K562 (cell line): ENCODE data around the gene ARFGEF2. TPM values are rescaled to one million over a fixed set of nuclear protein-coding genes. Genes with fewer than 3 reads are reported as not detected.

Experiments
- C11orf30 ChIP-seq: fragments of 450-650 bp; IDR thresholded peaks from 2 replicates; pipeline ENCODE4 v1.6.1; 2016; ENCODE audit warnings: low read depth, mild to moderate bottlenecking
- DPF2 ChIP-seq: fragments of 450-650 bp; IDR thresholded peaks from 2 replicates; pipeline ENCODE4 v1.6.1; 2016
- ELF1 ChIP-seq: fragments of 200-800 bp; sonication (Bioruptor generic); IDR thresholded peaks from 2 replicates; pipeline ENCODE4 v1.6.1; 2016; ENCODE audit warnings: missing genetic modification characterization, missing compliant biosample characterization
- ETV1 ChIP-seq: fragments of 450-650 bp; conservative IDR thresholded peaks from 2 replicates; pipeline ENCODE4 v1.6.1; 2016; ENCODE audit warnings: missing genetic modification characterization, control low read depth, low read depth, missing compliant biosample characterization
- HCFC1 ChIP-seq: IDR thresholded peaks from 2 replicates; pipeline ENCODE4 v1.6.1; 2012; ENCODE audit warnings: low read depth, low read length, improper control_type of control experiment
- HNRNPL ChIP-seq: fragments of 200-400 bp; formaldehyde crosslinking; IDR thresholded peaks from 2 replicates; pipeline ENCODE4 v1.6.1; 2017; ENCODE audit warnings: low read depth, mild to moderate bottlenecking, low read length
- LCOR ChIP-seq: sonication (generic); formaldehyde crosslinking; IDR thresholded peaks from 2 replicates; pipeline ENCODE4 v1.8.0; 2022; ENCODE audit warnings: mild to moderate bottlenecking, missing genetic modification reagents
- MAZ ChIP-seq, 2 experiments: fragments of 450-650 bp in 1 of 2; sonication (generic) in 1 of 2; formaldehyde crosslinking; IDR thresholded peaks in 1 of 2; conservative IDR thresholded peaks in 1 of 2; 2 replicates each; pipeline versions ENCODE4 v1.4.0 to v1.5.0; 2020; ENCODE audit warnings: mild to moderate bottlenecking in 1 of 2, missing genetic modification reagents in 1 of 2
- NFE2 ChIP-seq: IDR thresholded peaks from 2 replicates; pipeline ENCODE4 v1.6.1; 2014; ENCODE audit warnings: antibody characterized with exemption, low read depth
- RBM25 ChIP-seq: fragments of 200-400 bp; formaldehyde crosslinking; IDR thresholded peaks from 2 replicates; pipeline ENCODE4 v1.6.1; 2018; ENCODE audit warnings: low read length, low read depth, moderate library complexity; ENCODE audit not compliant: severe bottlenecking
- RCOR1 ChIP-seq, 2 experiments: IDR thresholded peaks; 2 replicates each; pipeline ENCODE4 v1.6.1; 2012; ENCODE audit warnings: low read depth in 2 of 2, low read length in 2 of 2, borderline replicate concordance in 1 of 2, improper control_type of control experiment in 1 of 2
- RNF2 ChIP-seq: sonication (generic); IDR thresholded peaks from 2 replicates; pipeline ENCODE4 v1.6.1; 2016
- SNRNP70 ChIP-seq: fragments of 200-400 bp; formaldehyde crosslinking; optimal IDR thresholded peaks from 2 replicates; pipeline ENCODE3; 2017; ENCODE audit warnings: low read depth, low read length
- SP1 ChIP-seq: sonication (generic); formaldehyde crosslinking; IDR thresholded peaks from 2 replicates; pipeline ENCODE4 v1.8.1; 2022; ENCODE audit warnings: mild to moderate bottlenecking, missing genetic modification reagents
- TFAP4 ChIP-seq: sonication (generic); formaldehyde crosslinking; IDR thresholded peaks from 2 replicates; pipeline ENCODE4 v1.8.0; 2022; ENCODE audit warnings: missing genetic modification reagents, mild to moderate bottlenecking, moderate library complexity, borderline replicate concordance
- ZBTB8A ChIP-seq: fragments of 450-650 bp; IDR thresholded peaks from 2 replicates; pipeline ENCODE4 v1.6.1; 2018; ENCODE audit warnings: mild to moderate bottlenecking, moderate library complexity; ENCODE audit not compliant: partially characterized antibody
- ZEB2 ChIP-seq: fragments of 450-650 bp; IDR thresholded peaks from 2 replicates; pipeline ENCODE4 v1.6.1; 2016
- ZNF12 ChIP-seq: sonication (generic); formaldehyde crosslinking; IDR thresholded peaks from 2 replicates; pipeline ENCODE4 v1.4.0; 2020; ENCODE audit warnings: mild to moderate bottlenecking, missing genetic modification reagents
- polyA plus RNA-seq, 8 experiments: library from polyadenylated mRNA; depleted of rRNA in 4 of 8; stranded (reverse) in 5 of 8; unstranded in 3 of 8; fragments of >200 nt; fragmentation: Nextera tagmentation in 2 of 8; fragmentation: Illumina TruSeq in 1 of 8; extraction: Ambion mirVana in 2 of 8; extraction: Trizol in 1 of 8; gene quantifications; 2 replicates each; pipeline versions ENCODE4 v1.2.1 to v1.2.3, GENCODE V29; 2011 to 2014; ENCODE audit warnings: inconsistent platforms in 1 of 8, missing spikeins in 1 of 8
- total RNA-seq, 7 experiments: library from RNA; depleted of rRNA in 6 of 7; stranded (reverse); fragments of >200 nt in 6 of 7; fragmentation: Illumina TruSeq in 2 of 7; extraction: Trizol in 2 of 7; gene quantifications; 2 replicates each; pipeline versions ENCODE4 v1.2.1 to v1.2.3, GENCODE V29; 2011 to 2021; ENCODE audit warnings: low replicate concordance in 1 of 7
- TF ChIP-seq, protein P1 (sequence below): sonication (generic); formaldehyde crosslinking; IDR thresholded peaks from 2 replicates; pipeline ENCODE4 v1.4.0; 2020; ENCODE audit warnings: mild to moderate bottlenecking, missing genetic modification reagents
- TF ChIP-seq, protein P2 (sequence below), 2 experiments: fragments of 250-450 bp in 1 of 2; fragments of 450-650 bp in 1 of 2; sonication (Bioruptor Pico) in 1 of 2; IDR thresholded peaks; 2 replicates each; pipeline versions ENCODE4 v1.6.1 to v1.8.0; 2016 to 2021; ENCODE audit warnings: mild to moderate bottlenecking in 2 of 2, moderate library complexity in 2 of 2, missing compliant biosample characterization in 1 of 2, missing genetic modification characterization in 1 of 2
- TF ChIP-seq, protein P3 (sequence below): fragments of 450-650 bp; conservative IDR thresholded peaks from 2 replicates; pipeline ENCODE4 v1.6.1; 2016; ENCODE audit warnings: missing genetic modification characterization, low read depth, mild to moderate bottlenecking, control low read depth, missing compliant biosample characterization
- TF ChIP-seq, protein P4 (sequence below): fragments of 450-650 bp; formaldehyde crosslinking; IDR thresholded peaks from 2 replicates; pipeline ENCODE4 v1.4.0; 2020; ENCODE audit warnings: mild to moderate bottlenecking, mixed read lengths

ARFGEF2 gene
- total and polyA plus RNA-seq, 9 of the 15 experiments (the other 6 are each of a cell fraction or from before 2014, with no cell fraction given), result 4.2 to 18.8 (median 13.7) TPM

- TF ChIP-seq MAZ (CRISPR knock-in tag; conservative IDR thresholded peaks at IDR 0.05 in 1 of 2, IDR thresholded peaks at IDR 0.05 in 1 of 2) (0 out of 4 replicates have a peak, but pooled peaks of 1 of the 2 experiments have one; percentile 19), SP1 (CRISPR knock-in tag) (peak; percentile 61; the same call in 1 of the 2 replicates), ZEB2 (peak; percentile 72), LCOR (CRISPR knock-in tag) (peak; percentile 82), RCOR1 (IDR thresholded peaks at IDR 0.05; ENCODE audit: borderline replicate concordance in 1 of 2, low read depth in 2 of 2, low read length in 2 of 2) (peak; percentile 98 to 100), DPF2 (peak; percentile 81), ZBTB8A (no peak), SNRNP70 (no peak), ETV1 (tag) (peak; percentile 42; the same call in 1 of the 2 replicates), NFE2 (peak; percentile 85), ZNF12 (CRISPR knock-in tag) (no peak), RBM25 (no peak), HCFC1 (no peak), ELF1 (tag) (0 out of 2 replicates have a peak, but pooled peaks have one; percentile 39), TFAP4 (CRISPR knock-in tag) (peak; percentile 45; the same call in 1 of the 2 replicates), C11orf30 (peak; percentile 66; the same call in 1 of the 2 replicates), RNF2 (peak; percentile 64; the same call in 1 of the 2 replicates), HNRNPL (no peak)
- TF ChIP-seq, protein P1, sequence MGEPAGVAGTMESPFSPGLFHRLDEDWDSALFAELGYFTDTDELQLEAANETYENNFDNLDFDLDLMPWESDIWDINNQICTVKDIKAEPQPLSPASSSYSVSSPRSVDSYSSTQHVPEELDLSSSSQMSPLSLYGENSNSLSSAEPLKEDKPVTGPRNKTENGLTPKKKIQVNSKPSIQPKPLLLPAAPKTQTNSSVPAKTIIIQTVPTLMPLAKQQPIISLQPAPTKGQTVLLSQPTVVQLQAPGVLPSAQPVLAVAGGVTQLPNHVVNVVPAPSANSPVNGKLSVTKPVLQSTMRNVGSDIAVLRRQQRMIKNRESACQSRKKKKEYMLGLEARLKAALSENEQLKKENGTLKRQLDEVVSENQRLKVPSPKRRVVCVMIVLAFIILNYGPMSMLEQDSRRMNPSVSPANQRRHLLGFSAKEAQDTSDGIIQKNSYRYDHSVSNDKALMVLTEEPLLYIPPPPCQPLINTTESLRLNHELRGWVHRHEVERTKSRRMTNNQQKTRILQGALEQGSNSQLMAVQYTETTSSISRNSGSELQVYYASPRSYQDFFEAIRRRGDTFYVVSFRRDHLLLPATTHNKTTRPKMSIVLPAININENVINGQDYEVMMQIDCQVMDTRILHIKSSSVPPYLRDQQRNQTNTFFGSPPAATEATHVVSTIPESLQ (CRISPR knock-in tag), result no peak
- TF ChIP-seq, protein P2, sequence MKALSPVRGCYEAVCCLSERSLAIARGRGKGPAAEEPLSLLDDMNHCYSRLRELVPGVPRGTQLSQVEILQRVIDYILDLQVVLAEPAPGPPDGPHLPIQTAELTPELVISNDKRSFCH (CRISPR knock-in tag; IDR thresholded peaks at IDR 0.05), result no peak
- TF ChIP-seq, protein P2 (tag; IDR thresholded peaks at IDR 0.05), result peak; percentile 68; the same call in 1 of the 2 replicates
- TF ChIP-seq, protein P3, sequence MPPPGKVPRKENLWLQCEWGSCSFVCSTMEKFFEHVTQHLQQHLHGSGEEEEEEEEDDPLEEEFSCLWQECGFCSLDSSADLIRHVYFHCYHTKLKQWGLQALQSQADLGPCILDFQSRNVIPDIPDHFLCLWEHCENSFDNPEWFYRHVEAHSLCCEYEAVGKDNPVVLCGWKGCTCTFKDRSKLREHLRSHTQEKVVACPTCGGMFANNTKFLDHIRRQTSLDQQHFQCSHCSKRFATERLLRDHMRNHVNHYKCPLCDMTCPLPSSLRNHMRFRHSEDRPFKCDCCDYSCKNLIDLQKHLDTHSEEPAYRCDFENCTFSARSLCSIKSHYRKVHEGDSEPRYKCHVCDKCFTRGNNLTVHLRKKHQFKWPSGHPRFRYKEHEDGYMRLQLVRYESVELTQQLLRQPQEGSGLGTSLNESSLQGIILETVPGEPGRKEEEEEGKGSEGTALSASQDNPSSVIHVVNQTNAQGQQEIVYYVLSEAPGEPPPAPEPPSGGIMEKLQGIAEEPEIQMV (tag), result no peak
- TF ChIP-seq, protein P4, sequence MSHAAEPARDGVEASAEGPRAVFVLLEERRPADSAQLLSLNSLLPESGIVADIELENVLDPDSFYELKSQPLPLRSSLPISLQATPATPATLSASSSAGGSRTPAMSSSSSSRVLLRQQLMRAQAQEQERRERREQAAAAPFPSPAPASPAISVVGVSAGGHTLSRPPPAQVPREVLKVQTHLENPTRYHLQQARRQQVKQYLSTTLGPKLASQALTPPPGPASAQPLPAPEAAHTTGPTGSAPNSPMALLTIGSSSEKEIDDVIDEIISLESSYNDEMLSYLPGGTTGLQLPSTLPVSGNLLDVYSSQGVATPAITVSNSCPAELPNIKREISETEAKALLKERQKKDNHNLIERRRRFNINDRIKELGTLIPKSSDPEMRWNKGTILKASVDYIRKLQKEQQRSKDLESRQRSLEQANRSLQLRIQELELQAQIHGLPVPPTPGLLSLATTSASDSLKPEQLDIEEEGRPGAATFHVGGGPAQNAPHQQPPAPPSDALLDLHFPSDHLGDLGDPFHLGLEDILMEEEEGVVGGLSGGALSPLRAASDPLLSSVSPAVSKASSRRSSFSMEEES (CRISPR knock-in tag), result no peak
Observed at GRCh38 chr20:49037962-49038387, 116.5 kb downstream of the ARFGEF2 start (continued).
